ENCODE results near the gene MXD3.
A peak's percentile ranks its signal among the peaks of the same experiment; 100 is the strongest.

DNA sequence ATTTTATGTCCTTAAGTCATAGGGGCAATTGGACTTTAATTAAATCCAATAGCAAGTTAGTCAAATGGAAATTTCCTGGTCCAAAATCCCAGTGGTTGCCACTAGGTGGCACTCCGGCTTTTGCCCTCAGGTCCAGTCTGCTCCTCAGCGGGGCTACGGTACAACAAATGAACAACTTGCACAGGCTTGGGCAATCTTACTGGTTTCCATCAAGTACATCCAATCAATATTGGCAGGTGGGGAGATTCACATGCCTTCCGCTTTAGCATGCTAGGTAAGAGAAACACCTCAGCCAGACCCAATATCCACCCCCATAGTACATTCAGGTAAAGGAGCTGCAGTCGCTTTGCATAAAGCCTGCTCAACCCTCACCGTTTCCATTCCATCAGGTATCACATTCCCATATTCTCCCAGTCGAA is 6.3 kb upstream of the MXD3 start:
- TF ChIP-seq MYC (IDR thresholded peaks at IDR 0.05; ENCODE audit: low read depth, low read length) (no peak; the same call in 1 of the 2 replicates), CTCF (IDR thresholded peaks at IDR 0.05; ENCODE audit: low read depth, low read length) (peak; percentile 85)
